Fibroblast of lung (primary cell): ENCODE measurements around the gene HTR5A.

ENCODE experiments used
- EZH2 ChIP-seq: IDR thresholded peaks from 2 replicates; pipeline ENCODE4 v1.5.1; 2012; ENCODE audit warnings: low read length, control low read depth, mild to moderate bottlenecking; ENCODE audit errors: missing control alignments
- TF ChIP-seq, protein P1 (sequence below), 2 donors: IDR thresholded peaks in 1 of 2; conservative IDR thresholded peaks in 1 of 2; 1 replicate in 1 of 2; 2 replicates in 1 of 2; pipeline ENCODE4 v1.5.1; 2011 to 2012; ENCODE audit warnings: low read length in 2 of 2, control low read depth in 1 of 2, inconsistent platforms in 1 of 2, low read depth in 1 of 2, mild to moderate bottlenecking in 1 of 2

DNA sequence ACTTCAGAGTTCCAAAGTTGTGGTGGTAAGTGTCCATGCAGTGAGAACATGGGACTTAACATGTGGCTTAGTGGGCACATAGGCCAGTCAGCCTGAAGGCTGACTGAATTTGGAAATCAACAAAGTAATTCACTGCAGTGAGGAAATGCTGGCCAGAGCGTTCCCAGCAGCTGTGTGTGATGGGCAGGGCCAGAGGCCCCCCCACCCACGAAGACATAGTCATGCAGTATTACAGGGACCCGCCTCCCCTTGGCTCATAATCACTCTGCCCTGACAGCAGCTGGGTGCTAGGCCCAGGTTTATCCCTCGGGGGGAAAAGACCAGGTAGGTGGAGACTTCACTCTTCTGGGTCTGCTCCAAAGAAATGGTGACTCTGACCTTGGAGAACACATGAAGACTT lies 33.7 kb downstream of the HTR5A start:
- no peak for TF ChIP-seq EZH2
- TF ChIP-seq, protein P1, sequence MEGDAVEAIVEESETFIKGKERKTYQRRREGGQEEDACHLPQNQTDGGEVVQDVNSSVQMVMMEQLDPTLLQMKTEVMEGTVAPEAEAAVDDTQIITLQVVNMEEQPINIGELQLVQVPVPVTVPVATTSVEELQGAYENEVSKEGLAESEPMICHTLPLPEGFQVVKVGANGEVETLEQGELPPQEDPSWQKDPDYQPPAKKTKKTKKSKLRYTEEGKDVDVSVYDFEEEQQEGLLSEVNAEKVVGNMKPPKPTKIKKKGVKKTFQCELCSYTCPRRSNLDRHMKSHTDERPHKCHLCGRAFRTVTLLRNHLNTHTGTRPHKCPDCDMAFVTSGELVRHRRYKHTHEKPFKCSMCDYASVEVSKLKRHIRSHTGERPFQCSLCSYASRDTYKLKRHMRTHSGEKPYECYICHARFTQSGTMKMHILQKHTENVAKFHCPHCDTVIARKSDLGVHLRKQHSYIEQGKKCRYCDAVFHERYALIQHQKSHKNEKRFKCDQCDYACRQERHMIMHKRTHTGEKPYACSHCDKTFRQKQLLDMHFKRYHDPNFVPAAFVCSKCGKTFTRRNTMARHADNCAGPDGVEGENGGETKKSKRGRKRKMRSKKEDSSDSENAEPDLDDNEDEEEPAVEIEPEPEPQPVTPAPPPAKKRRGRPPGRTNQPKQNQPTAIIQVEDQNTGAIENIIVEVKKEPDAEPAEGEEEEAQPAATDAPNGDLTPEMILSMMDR (conservative IDR thresholded peaks at IDR 0.05 in 1 of 2, IDR thresholded peaks at IDR 0.05 in 1 of 2; ENCODE audit: low read depth in 1 of 2, low read length in 2 of 2): no peak
